ENCODE results near the gene ARHGAP42.
A peak's percentile ranks its signal among the peaks of the same experiment; 100 is the strongest.

Gene ARHGAP42

DNA sequence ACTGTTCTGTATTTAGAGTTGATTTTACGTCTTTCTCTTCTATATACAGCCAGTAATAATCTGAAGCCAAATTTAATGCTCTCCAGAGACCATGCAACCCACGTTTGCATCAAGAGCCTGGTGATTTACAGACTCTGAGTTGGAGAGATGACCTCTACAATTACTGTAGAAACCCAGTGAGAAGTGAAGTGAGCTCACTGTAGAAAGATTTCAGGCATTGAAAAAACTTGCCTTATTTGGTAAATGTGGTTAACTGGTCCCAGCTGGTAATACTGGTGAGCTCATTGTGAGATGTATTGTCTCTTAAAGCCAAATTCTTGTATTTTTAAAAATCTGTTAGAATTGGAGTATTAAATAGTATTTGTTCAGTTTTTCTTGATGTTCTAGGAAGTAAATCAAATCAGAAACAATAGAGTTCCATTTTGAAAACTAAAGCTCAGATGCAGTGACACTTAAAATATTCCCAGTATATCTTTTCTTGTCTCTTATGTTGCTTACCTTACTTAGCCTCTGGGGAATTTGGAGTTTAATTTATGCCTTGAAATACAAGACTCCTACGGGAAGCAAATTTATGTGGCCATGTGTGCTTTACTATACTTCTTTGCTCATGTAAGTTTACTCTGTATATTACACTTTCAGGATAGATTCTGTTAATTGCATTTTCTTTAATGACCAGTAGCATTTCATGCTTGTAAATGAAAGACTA, 189.9 kb downstream of the ARHGAP42 start:
- DNase-seq (ENCODE audit: low read depth) = peak; percentile 84

DNA sequence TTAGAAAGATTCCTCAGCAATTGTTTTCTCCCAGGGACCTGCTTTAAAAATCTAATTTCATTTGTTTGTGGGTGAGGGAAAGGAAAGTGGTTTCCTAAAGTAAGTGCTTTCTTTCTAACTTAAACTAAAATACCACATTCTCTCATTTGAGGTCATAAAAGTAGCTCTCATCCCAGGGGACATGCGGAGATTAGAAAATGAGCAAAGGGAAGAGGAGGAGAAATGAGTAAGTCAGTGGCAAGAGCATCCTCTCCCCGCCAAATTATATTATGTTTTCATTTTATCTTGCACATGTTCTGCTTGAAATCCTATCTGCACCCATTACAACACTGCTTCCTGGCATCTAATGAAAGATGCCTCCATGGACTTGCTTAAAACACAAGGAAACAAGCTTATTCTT, 191.4 kb downstream of the ARHGAP42 start:
- no peak overlapping the region for H3K4me3 ChIP-seq (ENCODE audit: low read length)
- DNase-seq (ENCODE audit: low read depth) = no peak
- TF ChIP-seq, protein P1, sequence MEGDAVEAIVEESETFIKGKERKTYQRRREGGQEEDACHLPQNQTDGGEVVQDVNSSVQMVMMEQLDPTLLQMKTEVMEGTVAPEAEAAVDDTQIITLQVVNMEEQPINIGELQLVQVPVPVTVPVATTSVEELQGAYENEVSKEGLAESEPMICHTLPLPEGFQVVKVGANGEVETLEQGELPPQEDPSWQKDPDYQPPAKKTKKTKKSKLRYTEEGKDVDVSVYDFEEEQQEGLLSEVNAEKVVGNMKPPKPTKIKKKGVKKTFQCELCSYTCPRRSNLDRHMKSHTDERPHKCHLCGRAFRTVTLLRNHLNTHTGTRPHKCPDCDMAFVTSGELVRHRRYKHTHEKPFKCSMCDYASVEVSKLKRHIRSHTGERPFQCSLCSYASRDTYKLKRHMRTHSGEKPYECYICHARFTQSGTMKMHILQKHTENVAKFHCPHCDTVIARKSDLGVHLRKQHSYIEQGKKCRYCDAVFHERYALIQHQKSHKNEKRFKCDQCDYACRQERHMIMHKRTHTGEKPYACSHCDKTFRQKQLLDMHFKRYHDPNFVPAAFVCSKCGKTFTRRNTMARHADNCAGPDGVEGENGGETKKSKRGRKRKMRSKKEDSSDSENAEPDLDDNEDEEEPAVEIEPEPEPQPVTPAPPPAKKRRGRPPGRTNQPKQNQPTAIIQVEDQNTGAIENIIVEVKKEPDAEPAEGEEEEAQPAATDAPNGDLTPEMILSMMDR (conservative IDR thresholded peaks at IDR 0.05; ENCODE audit: low read depth, low read length) = no peak

More for the DNA sequence above, 189.9 kb downstream of the ARHGAP42 start:
- H3K4me3 ChIP-seq (ENCODE audit: low read length) = no peak overlapping the region
- TF ChIP-seq, protein P1 (conservative IDR thresholded peaks at IDR 0.05; ENCODE audit: low read depth, low read length) = no peak

GRCh38 chr11:100882957-100883356, 195.9 kb downstream of the ARHGAP42 start:
- DNase-seq (ENCODE audit: low read depth) = no peak
- no peak overlapping the region for H3K4me3 ChIP-seq (ENCODE audit: low read length)
- TF ChIP-seq, protein P1 (conservative IDR thresholded peaks at IDR 0.05; ENCODE audit: low read depth, low read length) = no peak

GRCh38 chr11:100883830-100884229, 196.7 kb downstream of the ARHGAP42 start:
- TF ChIP-seq, protein P1 (conservative IDR thresholded peaks at IDR 0.05; ENCODE audit: low read depth, low read length) = no peak
- no peak overlapping the region for H3K4me3 ChIP-seq (ENCODE audit: low read length)
- no peak for DNase-seq (ENCODE audit: low read depth)

DNA sequence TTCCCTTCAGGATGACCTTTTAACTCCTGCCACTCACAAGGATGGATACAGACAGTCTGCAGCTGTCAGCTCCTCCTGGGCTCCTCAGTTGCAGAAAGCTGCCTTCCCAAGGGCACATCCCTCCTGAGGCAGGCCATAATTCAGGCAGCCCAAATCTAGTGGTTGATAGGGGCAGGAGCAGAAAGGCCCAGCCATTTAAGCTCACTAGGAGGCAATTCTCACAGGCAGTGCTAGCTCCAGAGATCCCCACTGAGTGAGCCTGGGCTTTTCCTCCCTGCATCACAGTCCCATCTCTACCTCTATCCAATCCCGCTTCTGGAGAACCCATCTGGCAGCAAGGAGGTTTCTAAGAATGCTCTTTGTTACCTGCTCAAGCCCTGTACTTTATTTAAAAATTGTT, 200.6 kb downstream of the ARHGAP42 start:
- TF ChIP-seq, protein P1 (conservative IDR thresholded peaks at IDR 0.05; ENCODE audit: low read depth, low read length) = no peak
- no peak for DNase-seq (ENCODE audit: low read depth)
- no peak overlapping the region for H3K4me3 ChIP-seq (ENCODE audit: low read length)

GRCh38 chr11:100888836-100889235, 201.7 kb downstream of the ARHGAP42 start:
- DNase-seq (ENCODE audit: low read depth) = no peak
- H3K4me3 ChIP-seq (ENCODE audit: low read length) = no peak overlapping the region
- TF ChIP-seq, protein P1 (conservative IDR thresholded peaks at IDR 0.05; ENCODE audit: low read depth, low read length) = no peak

DNA sequence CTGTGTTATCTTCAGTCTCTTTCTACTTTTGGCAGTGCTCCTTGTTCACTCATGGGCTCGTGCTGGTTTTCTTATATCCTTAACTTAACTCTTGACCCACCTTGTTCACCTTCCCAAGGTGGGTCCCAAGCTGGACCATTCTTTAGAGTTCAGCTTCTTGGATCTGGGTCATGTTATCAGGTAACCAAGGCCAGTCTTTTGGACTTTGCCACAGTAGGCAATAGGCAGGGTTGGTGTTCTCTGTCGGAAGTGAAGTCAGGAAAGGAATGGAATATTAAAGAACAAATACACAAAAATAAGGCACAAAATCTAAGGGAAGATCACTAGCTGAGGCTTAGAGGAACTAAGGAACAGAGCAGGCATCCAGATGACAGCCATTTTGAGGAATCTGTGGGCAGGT, 202.7 kb downstream of the ARHGAP42 start:
- no peak overlapping the region for H3K4me3 ChIP-seq (ENCODE audit: low read length)
- no peak for DNase-seq (ENCODE audit: low read depth)
- TF ChIP-seq, protein P1 (conservative IDR thresholded peaks at IDR 0.05; ENCODE audit: low read depth, low read length) = no peak

All from retinal pigment epithelial cell (primary cell).